Measurements from ENCODE around the gene CLDN24. TPM values are rescaled to one million over a fixed set of nuclear protein-coding genes. Genes with fewer than 3 reads are reported as not detected.

Gene CLDN24
- polyA plus RNA-seq (2012; ENCODE audit: insufficient read length, low read depth), result not detected

DNA sequence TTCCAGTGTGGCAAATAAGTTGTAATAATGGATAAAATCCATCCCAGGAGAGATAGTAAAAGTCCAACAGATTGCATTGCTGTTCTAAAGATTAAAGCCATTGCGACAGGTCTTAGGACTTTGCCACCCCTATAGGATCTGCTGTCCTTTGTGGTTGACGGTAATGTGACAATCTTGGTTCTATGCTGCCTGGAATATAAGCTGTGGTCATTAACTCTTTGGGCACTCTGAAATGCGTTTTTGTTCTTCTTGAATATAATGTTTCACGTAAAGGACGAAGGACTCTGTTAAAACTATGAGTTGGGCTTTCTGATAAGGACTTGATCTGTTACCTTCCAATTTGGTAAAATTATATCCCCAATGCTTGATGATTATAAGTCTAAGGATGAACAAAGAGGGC lies at the start of gene CLDN24:
Gene CLDN24 (minus strand): TSS at position 101 of the 400 bp plus-strand sequence. CDS start 0 bp downstream, at position 101.
- no peak for TF ChIP-seq FOXP2 (optimal IDR thresholded peaks at IDR 0.05; ENCODE audit: borderline replicate concordance, extremely low read depth, extremely low read length, insufficient read depth)
- TF ChIP-seq, protein P1, sequence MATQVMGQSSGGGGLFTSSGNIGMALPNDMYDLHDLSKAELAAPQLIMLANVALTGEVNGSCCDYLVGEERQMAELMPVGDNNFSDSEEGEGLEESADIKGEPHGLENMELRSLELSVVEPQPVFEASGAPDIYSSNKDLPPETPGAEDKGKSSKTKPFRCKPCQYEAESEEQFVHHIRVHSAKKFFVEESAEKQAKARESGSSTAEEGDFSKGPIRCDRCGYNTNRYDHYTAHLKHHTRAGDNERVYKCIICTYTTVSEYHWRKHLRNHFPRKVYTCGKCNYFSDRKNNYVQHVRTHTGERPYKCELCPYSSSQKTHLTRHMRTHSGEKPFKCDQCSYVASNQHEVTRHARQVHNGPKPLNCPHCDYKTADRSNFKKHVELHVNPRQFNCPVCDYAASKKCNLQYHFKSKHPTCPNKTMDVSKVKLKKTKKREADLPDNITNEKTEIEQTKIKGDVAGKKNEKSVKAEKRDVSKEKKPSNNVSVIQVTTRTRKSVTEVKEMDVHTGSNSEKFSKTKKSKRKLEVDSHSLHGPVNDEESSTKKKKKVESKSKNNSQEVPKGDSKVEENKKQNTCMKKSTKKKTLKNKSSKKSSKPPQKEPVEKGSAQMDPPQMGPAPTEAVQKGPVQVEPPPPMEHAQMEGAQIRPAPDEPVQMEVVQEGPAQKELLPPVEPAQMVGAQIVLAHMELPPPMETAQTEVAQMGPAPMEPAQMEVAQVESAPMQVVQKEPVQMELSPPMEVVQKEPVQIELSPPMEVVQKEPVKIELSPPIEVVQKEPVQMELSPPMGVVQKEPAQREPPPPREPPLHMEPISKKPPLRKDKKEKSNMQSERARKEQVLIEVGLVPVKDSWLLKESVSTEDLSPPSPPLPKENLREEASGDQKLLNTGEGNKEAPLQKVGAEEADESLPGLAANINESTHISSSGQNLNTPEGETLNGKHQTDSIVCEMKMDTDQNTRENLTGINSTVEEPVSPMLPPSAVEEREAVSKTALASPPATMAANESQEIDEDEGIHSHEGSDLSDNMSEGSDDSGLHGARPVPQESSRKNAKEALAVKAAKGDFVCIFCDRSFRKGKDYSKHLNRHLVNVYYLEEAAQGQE (IDR thresholded peaks at IDR 0.05; ENCODE audit: insufficient read depth in 1 of 2, low read depth in 2 of 2, low read length in 2 of 2), result no peak
- no peak for TF ChIP-seq SIN3A (IDR thresholded peaks at IDR 0.05; ENCODE audit: borderline replicate concordance, insufficient read depth, low read length)
- no peak for TF ChIP-seq POLR2AphosphoS5 (IDR thresholded peaks at IDR 0.05; ENCODE audit: low read depth, low read length)
- no peak for TF ChIP-seq TAF1 (IDR thresholded peaks at IDR 0.05; ENCODE audit: borderline replicate concordance, insufficient read depth, low read length)

GRCh38 chr4:183370786-183371185 lies 48.6 kb upstream of the CLDN24 start:
- no peak for TF ChIP-seq SIN3A (IDR thresholded peaks at IDR 0.05; ENCODE audit: borderline replicate concordance, insufficient read depth, low read length)
- TF ChIP-seq TAF1 (IDR thresholded peaks at IDR 0.05; ENCODE audit: borderline replicate concordance, insufficient read depth, low read length), result no peak
- no peak for TF ChIP-seq POLR2AphosphoS5 (IDR thresholded peaks at IDR 0.05; ENCODE audit: low read depth, low read length)
- no peak for TF ChIP-seq FOXP2 (optimal IDR thresholded peaks at IDR 0.05; ENCODE audit: borderline replicate concordance, extremely low read depth, extremely low read length, insufficient read depth)
- TF ChIP-seq, protein P1 (IDR thresholded peaks at IDR 0.05; ENCODE audit: insufficient read depth in 1 of 2, low read depth in 2 of 2, low read length in 2 of 2), result no peak

DNA sequence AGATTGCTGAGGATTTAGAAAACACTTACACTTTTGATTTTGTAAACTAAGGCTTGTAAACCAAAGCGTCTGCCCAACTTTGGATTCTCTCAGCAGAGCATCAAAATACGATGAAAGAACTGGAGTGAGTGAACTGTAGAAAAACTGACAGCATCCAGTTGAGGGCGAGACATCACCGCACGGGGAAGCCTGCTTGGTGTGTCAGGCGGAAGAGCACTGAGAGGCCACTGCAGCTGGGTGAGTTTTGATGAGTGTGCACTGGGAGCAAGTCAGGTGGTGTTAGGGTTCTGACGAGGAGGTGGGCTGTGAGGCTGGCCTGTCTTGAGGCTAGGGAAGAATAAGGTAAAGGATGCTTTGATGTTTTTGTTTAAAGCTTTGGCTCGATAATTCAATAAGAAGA lies 46.8 kb upstream of the CLDN24 start:
- TF ChIP-seq, protein P1 (IDR thresholded peaks at IDR 0.05; ENCODE audit: insufficient read depth in 1 of 2, low read depth in 2 of 2, low read length in 2 of 2), result no peak
- no peak for TF ChIP-seq SIN3A (IDR thresholded peaks at IDR 0.05; ENCODE audit: borderline replicate concordance, insufficient read depth, low read length)
- TF ChIP-seq POLR2AphosphoS5 (IDR thresholded peaks at IDR 0.05; ENCODE audit: low read depth, low read length), result no peak
- TF ChIP-seq FOXP2 (optimal IDR thresholded peaks at IDR 0.05; ENCODE audit: borderline replicate concordance, extremely low read depth, extremely low read length, insufficient read depth), result no peak
- no peak for TF ChIP-seq TAF1 (IDR thresholded peaks at IDR 0.05; ENCODE audit: borderline replicate concordance, insufficient read depth, low read length)

DNA sequence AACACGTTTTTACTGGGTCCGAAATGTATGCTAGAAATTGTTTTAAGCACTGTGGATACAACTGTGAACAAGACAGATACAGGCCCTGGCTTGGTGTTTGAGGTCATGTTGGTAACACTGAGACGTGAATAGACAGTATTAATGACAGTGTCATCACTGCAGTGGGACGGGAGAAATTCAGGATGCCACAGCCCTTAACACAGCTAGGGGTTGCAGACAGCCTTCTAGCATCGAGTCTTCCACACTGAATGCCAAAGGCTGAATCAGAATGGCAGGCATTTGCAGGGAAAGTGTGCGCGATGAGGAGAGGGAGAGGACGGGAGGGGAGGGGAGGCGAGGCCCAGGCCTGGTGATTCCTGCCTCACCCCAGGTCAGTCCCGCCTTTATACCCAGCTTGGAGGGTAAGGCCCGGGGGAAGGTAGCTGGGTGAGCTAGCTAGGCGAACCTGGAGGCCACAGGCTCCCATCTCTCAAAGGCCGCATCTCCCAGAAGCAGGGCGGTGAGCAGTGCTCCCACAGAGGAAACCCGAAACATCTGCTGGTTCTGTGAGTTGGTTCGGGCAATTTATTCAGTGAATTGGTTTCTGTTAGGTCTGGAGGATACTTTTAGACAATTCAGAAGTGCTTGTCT lies 44.1 kb upstream of the CLDN24 start:
- TF ChIP-seq, protein P1 (IDR thresholded peaks at IDR 0.05; ENCODE audit: insufficient read depth in 1 of 2, low read depth in 2 of 2, low read length in 2 of 2), result no peak
- TF ChIP-seq TAF1 (IDR thresholded peaks at IDR 0.05; ENCODE audit: borderline replicate concordance, insufficient read depth, low read length) (no peak), POLR2AphosphoS5 (IDR thresholded peaks at IDR 0.05; ENCODE audit: low read depth, low read length) (no peak), FOXP2 (optimal IDR thresholded peaks at IDR 0.05; ENCODE audit: borderline replicate concordance, extremely low read depth, extremely low read length, insufficient read depth) (no peak), SIN3A (IDR thresholded peaks at IDR 0.05; ENCODE audit: borderline replicate concordance, insufficient read depth, low read length) (no peak)
